Gastroesophageal sphincter (tissue), 4 donors: ENCODE results near the gene GALNT9. TPM values are rescaled to one million over a fixed set of nuclear protein-coding genes. Genes with fewer than 3 reads are reported as not detected.

ENCODE experiments used
- ATAC-seq: fragments of 150-250 bp; one replicate; pipeline ENCODE4 v1.9.1; 2016; ENCODE audit warnings: mild to moderate bottlenecking, moderate library complexity
- H3K27ac ChIP-seq, 4 donors: fragments of 200-600 bp; sonication (generic) in 3 of 4; 1 replicate in 3 of 4; 2 replicates in 1 of 4; pipeline ENCODE4 v1.5.1; 2016 to 2019
- H3K27me3 ChIP-seq: fragments of 200-600 bp; sonication (generic); one replicate; pipeline ENCODE4 v1.5.1; 2019
- H3K36me3 ChIP-seq, 2 donors: fragments of 200-600 bp; sonication (generic); one replicate each; pipeline ENCODE4 v1.5.1; 2019; ENCODE audit warnings: control low read depth in 1 of 2
- H3K4me1 ChIP-seq, 3 donors: fragments of 200-600 bp; sonication (generic); 1 replicate in 2 of 3; 2 replicates in 1 of 3; pipeline ENCODE4 v1.5.1; 2016 to 2019; ENCODE audit warnings: control low read depth in 2 of 3
- H3K4me3 ChIP-seq, 2 donors: fragments of 200-600 bp; sonication (generic); one replicate each; pipeline ENCODE4 v1.5.1; 2019; ENCODE audit warnings: mild to moderate bottlenecking in 1 of 2, moderate library complexity in 1 of 2
- H3K9me3 ChIP-seq, 3 donors: fragments of 200-600 bp; sonication (generic); one replicate each; pipeline ENCODE4 v1.5.1; 2017 to 2019; ENCODE audit warnings: control low read depth in 2 of 3
- EP300 ChIP-seq: sonication (generic); formaldehyde crosslinking; IDR thresholded peaks from one replicate; pipeline ENCODE4 v1.6.1; 2017; ENCODE audit warnings: antibody characterized with exemption, mild to moderate bottlenecking
- POLR2A ChIP-seq, 2 donors: fragments of 450-650 bp; IDR thresholded peaks; one replicate each; pipeline ENCODE4 v1.6.1; 2017; ENCODE audit warnings: antibody characterized with exemption in 2 of 2, mild to moderate bottlenecking in 2 of 2, moderate library complexity in 1 of 2
- POLR2AphosphoS5 ChIP-seq: sonication (generic); formaldehyde crosslinking; IDR thresholded peaks from one replicate; pipeline ENCODE4 v1.6.1; 2017; ENCODE audit warnings: antibody characterized with exemption
- WGBS, 2 donors: methylation state at CpG; one replicate each; pipeline ENCODE4 v1.1.5; 2018; ENCODE audit warnings: low coverage in 1 of 2; 5-methylcytosine and 5-hydroxymethylcytosine counted together
- total RNA-seq, 4 donors: library from RNA; depleted of rRNA; stranded (reverse); fragments of >200 nt; gene quantifications; one replicate each; pipeline ENCODE4 v1.1.0, GENCODE V29; 2016
- TF ChIP-seq, protein P1 (sequence below), 4 experiments: fragments of 200-600 bp in 2 of 4; fragments of 450-650 bp in 2 of 4; sonication (generic) in 1 of 4; IDR thresholded peaks; one replicate each; pipeline ENCODE4 v1.5.1; 2017 to 2019; ENCODE audit warnings: antibody characterized with exemption in 4 of 4, mild to moderate bottlenecking in 2 of 4, moderate library complexity in 2 of 4

Gene GALNT9
- total RNA-seq, 4 donors from 2014 or later, result 2.0 TPM; not detected in 3

DNA sequence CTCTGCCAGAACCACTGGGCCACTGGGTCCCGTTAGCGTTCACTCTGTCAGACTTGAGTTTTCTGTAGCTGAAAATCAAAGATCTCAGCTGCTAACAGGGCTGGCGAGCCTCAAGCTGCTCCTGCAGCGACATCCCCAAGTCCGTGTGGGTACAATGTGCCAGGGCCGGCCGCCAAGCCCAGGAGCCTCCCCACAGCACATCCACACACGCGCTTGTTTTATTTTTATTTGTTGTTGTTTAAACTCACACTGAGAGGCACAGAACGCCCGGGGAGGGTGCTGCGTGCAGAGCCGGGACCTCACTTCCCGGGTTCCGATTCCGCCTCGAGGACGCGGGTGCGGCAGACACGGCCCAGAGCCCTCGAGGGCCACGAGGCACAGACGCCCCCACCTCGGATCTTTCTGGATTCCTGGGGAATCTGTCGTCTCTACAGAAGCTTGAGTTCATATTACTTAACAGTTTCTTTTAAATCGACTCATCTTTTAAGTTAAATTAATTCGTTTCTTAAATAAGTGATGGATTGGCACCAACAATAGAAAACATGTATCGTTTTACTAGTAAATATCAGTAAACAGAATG, 9.3 kb downstream of the GALNT9 start:
- no peak for ATAC-seq
- TF ChIP-seq EP300 (no peak), POLR2A (IDR thresholded peaks at IDR 0.05) (no peak), POLR2AphosphoS5 (no peak)
- TF ChIP-seq, protein P1, sequence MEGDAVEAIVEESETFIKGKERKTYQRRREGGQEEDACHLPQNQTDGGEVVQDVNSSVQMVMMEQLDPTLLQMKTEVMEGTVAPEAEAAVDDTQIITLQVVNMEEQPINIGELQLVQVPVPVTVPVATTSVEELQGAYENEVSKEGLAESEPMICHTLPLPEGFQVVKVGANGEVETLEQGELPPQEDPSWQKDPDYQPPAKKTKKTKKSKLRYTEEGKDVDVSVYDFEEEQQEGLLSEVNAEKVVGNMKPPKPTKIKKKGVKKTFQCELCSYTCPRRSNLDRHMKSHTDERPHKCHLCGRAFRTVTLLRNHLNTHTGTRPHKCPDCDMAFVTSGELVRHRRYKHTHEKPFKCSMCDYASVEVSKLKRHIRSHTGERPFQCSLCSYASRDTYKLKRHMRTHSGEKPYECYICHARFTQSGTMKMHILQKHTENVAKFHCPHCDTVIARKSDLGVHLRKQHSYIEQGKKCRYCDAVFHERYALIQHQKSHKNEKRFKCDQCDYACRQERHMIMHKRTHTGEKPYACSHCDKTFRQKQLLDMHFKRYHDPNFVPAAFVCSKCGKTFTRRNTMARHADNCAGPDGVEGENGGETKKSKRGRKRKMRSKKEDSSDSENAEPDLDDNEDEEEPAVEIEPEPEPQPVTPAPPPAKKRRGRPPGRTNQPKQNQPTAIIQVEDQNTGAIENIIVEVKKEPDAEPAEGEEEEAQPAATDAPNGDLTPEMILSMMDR (IDR thresholded peaks at IDR 0.05), result no peak

DNA sequence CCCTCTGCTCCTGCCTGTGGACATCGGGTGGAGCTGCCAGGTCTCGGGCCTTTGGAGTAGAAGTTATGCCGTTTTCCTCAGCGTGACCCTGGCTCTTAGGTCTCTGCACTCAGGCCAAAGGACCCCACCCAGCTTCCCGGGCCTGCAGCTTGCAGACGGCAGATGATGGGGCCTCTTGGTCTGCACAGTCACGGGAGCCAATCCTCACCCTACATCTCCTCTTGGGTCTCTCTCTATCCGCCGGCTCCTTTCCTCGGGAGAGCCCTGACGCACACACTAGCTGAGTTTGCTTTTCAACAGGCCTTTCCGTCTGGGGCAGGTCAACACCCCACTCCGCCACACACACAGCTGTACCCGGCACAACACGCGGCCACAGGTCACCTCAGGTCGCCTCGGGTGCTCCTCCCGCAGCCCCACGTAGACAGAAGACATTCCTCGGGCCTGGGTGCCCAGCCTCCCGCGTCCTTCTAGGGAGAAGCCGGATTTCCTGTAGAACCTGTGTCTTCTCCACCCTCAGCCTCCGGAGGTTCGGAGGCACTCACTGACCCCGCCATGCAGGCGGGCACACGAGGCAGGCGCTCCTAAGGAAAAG, 9.9 kb downstream of the GALNT9 start:
- 40 to 75% methylated on average over 3 to 4 of the region's 30 CpGs for WGBS, 2 donors
- H3K27me3 ChIP-seq, result peaks cover 97% of the 10 kb centered on the region

More for the DNA sequence above, 9.3 kb downstream of the GALNT9 start:
- Histone ChIP-seq H3K36me3 (no peaks in the 10 kb centered on the region), H3K27ac (no peak overlapping the region), H3K4me1 (peaks cover 0 to 17% (median 4%) of the 10 kb centered on the region in 3 donors), H3K4me3 (no peak overlapping the region), H3K9me3 (no peaks in the 10 kb centered on the region), H3K27me3 (peaks cover 97% of the 10 kb centered on the region)
- 86 to 88% methylated on average over 12 to 16 of the region's 29 CpGs for WGBS, 2 donors

DNA sequence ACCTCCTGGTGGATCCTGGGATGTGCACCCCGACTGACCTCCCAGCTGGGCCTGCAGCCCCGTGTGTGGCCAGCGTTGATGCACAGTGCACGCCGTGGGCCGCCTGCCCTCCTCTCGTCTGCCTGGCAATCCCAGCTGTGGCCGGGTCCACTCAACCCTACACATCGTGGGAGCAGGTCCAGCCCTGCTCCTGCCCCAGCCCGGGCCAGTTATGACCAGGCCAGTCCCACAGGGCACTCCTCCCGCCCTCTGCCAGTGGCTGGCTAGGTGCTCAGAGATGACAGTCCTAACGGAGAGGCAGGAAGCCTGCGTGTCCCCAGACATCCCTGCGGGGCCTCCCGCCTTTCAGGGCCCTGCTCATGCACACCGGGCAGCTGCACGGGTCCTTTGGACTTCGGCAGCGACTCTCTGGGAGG, 10.8 kb downstream of the GALNT9 start:
- peaks cover 0 to 14% (median 4%) of the 10 kb centered on the region in 3 donors for H3K4me1 ChIP-seq
- WGBS, 2 donors, result no CpG with 5 or more reads among the region's 19 CpGs
- H3K4me3 ChIP-seq, result no peak overlapping the region
- no peaks in the 10 kb centered on the region for H3K36me3 ChIP-seq
- peaks cover 91% of the 10 kb centered on the region for H3K27me3 ChIP-seq
- no peak overlapping the region for H3K27ac ChIP-seq
- ATAC-seq, result no peak
- no peaks in the 10 kb centered on the region for H3K9me3 ChIP-seq
- TF ChIP-seq, protein P1 (IDR thresholded peaks at IDR 0.05), result no peak
- no peak for TF ChIP-seq POLR2AphosphoS5
- no peak for TF ChIP-seq POLR2A (IDR thresholded peaks at IDR 0.05)
- TF ChIP-seq EP300, result no peak

More for the DNA sequence above, 9.9 kb downstream of the GALNT9 start:
- Histone ChIP-seq H3K4me1 (peaks cover 0 to 17% (median 4%) of the 10 kb centered on the region in 3 donors), H3K27ac (no peak overlapping the region), H3K9me3 (no peaks in the 10 kb centered on the region), H3K4me3 (no peak overlapping the region), H3K36me3 (no peaks in the 10 kb centered on the region)
- TF ChIP-seq EP300 (no peak), POLR2A (IDR thresholded peaks at IDR 0.05) (no peak), POLR2AphosphoS5 (no peak)
- TF ChIP-seq, protein P1 (IDR thresholded peaks at IDR 0.05), result no peak
- no peak for ATAC-seq

DNA sequence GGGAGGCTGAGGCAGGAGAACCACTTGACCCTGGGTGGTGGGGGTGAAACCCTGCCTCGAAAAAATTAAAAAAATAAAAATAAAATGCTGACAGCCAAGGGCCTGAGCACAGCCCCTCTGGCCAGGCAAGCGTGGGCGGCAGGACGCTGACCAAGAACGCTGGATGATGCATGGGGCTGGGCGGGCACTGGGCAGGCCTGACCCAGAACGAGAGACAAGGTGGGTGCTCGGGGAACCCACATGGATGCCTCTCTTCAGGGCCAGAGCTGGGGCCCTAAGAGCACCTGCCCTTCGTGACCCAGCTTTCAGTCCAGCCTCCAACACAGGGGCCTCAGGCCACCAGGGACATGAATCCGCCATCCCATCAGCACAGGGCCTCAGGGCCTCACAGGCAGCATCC, 11.3 kb downstream of the GALNT9 start:
- Histone ChIP-seq H3K4me1 (peaks cover 0 to 9% (median 4%) of the 10 kb centered on the region in 3 donors), H3K27ac (no peak overlapping the region), H3K4me3 (no peak overlapping the region), H3K9me3 (peaks cover 0 to 2% (median 0%) of the 10 kb centered on the region in 3 donors), H3K27me3 (peaks cover 88% of the 10 kb centered on the region), H3K36me3 (no peaks in the 10 kb centered on the region)
- 80 to 92% methylated on average over 1 to 7 of the region's 10 CpGs for WGBS, 2 donors
- TF ChIP-seq EP300 (no peak), POLR2A (IDR thresholded peaks at IDR 0.05) (no peak), POLR2AphosphoS5 (no peak)
- TF ChIP-seq, protein P1 (IDR thresholded peaks at IDR 0.05), result no peak
- ATAC-seq, result no peak
